ENCODE results near the gene CUEDC2.

Gene CUEDC2

GRCh38 chr10:102451105-102451969 lies 19.0 kb upstream of the CUEDC2 start, which contains the start of gene C10orf95:
C10orf95 (minus strand) TSS chr10:102451543; CDS start chr10:102451093, 450 bp downstream.
- no peak for TF ChIP-seq CTCF (IDR thresholded peaks at IDR 0.05)
- Histone ChIP-seq H2AFZ (peak within 1 kb of the TSS; percentile 87), H3K27me3 (ENCODE audit: control insufficient read depth, insufficient read depth, low read length) (no peaks in the 10 kb centered on the region), H3K9ac (peak within 1 kb of the TSS; percentile 63), H3K4me2 (ENCODE audit: low read length) (peak within 1 kb of the TSS; percentile 97), H3K36me3 (ENCODE audit: control insufficient read depth, insufficient read depth, low read length) (no peaks in the 10 kb centered on the region), H3K4me3 (ENCODE audit: low read depth, low read length) (peak within 1 kb of the TSS; percentile 68), H3K9me3 (ENCODE audit: control insufficient read depth, low read length) (no peaks in the 10 kb centered on the region), H3K27ac (peak within 1 kb of the TSS; percentile 87), H3K4me1 (peaks cover 4% of the 10 kb centered on the region), H3K79me2 (no peaks in the 10 kb centered on the region)

- Histone ChIP-seq H3K27me3 (ENCODE audit: control insufficient read depth, insufficient read depth, low read length) (no peaks in the 10 kb centered on the region), H3K27ac (peak overlapping the region; percentile 97), H2AFZ (peak overlapping the region; percentile 97), H3K79me2 (no peaks in the 10 kb centered on the region), H3K4me2 (ENCODE audit: low read length) (peak overlapping the region; percentile 97), H3K4me1 (peaks cover 4% of the 10 kb centered on the region), H3K9me3 (ENCODE audit: control insufficient read depth, low read length) (no peaks in the 10 kb centered on the region), H3K36me3 (ENCODE audit: control insufficient read depth, insufficient read depth, low read length) (no peaks in the 10 kb centered on the region), H3K4me3 (ENCODE audit: low read depth, low read length) (peak overlapping the region; percentile 68), H3K9ac (peak overlapping the region; percentile 63)
- no peak for TF ChIP-seq CTCF (IDR thresholded peaks at IDR 0.05)
Measured at GRCh38 chr10:102450374-102451104, 18.2 kb upstream of the CUEDC2 start.

- H3K4me2 ChIP-seq (ENCODE audit: low read length): peak overlapping the region; percentile 71
- H2AFZ ChIP-seq: peak overlapping the region; percentile 97
- no peaks in the 10 kb centered on the region for H3K27me3 ChIP-seq (ENCODE audit: control insufficient read depth, insufficient read depth, low read length)
- H3K36me3 ChIP-seq (ENCODE audit: control insufficient read depth, insufficient read depth, low read length): no peaks in the 10 kb centered on the region
- no peaks in the 10 kb centered on the region for H3K9me3 ChIP-seq (ENCODE audit: control insufficient read depth, low read length)
- H3K27ac ChIP-seq: peak overlapping the region; percentile 97
- peak overlapping the region; percentile 68 for H3K4me3 ChIP-seq (ENCODE audit: low read depth, low read length)
- peaks cover 4% of the 10 kb centered on the region for H3K4me1 ChIP-seq
- no peaks in the 10 kb centered on the region for H3K79me2 ChIP-seq
- no peak for TF ChIP-seq CTCF (IDR thresholded peaks at IDR 0.05)
- peak overlapping the region; percentile 49 for H3K9ac ChIP-seq
Measured at GRCh38 chr10:102450124-102450373, 17.7 kb upstream of the CUEDC2 start.

GRCh38 chr10:102449321-102450123 lies 17.1 kb upstream of the CUEDC2 start:
- peak overlapping the region; percentile 71 for H3K4me2 ChIP-seq (ENCODE audit: low read length)
- peak overlapping the region; percentile 49 for H3K9ac ChIP-seq
- no peaks in the 10 kb centered on the region for H3K36me3 ChIP-seq (ENCODE audit: control insufficient read depth, insufficient read depth, low read length)
- peaks cover 4% of the 10 kb centered on the region for H3K4me1 ChIP-seq
- H3K27ac ChIP-seq: peak overlapping the region; percentile 97
- TF ChIP-seq CTCF (IDR thresholded peaks at IDR 0.05): no peak
- H3K9me3 ChIP-seq (ENCODE audit: control insufficient read depth, low read length): no peaks in the 10 kb centered on the region
- H3K4me3 ChIP-seq (ENCODE audit: low read depth, low read length): peak overlapping the region; percentile 68
- H3K27me3 ChIP-seq (ENCODE audit: control insufficient read depth, insufficient read depth, low read length): no peaks in the 10 kb centered on the region
- H3K79me2 ChIP-seq: no peaks in the 10 kb centered on the region
- H2AFZ ChIP-seq: peak overlapping the region; percentile 97

Measured in parathyroid adenoma (tissue), 2 donors.